Stimulated activated CD8-positive, alpha-beta memory T cell treated with anti-CD3 and anti-CD28 coated beads, Interleukin-7, amount 100 ng/mL, for 4 hours (primary cell): ENCODE measurements around the gene PPP3CA.
"Not testable (repeated sequence)": the region's sequence is repeated elsewhere in the genome, so short reads cannot be mapped to it uniquely, and the experiment has no call there.

Experiments
- DNase-seq, 2 donors: peaks; one replicate each; pipeline ENCODE4 v3.0.0-alpha.2; 2020; ENCODE audit warnings: low read depth in 2 of 2

The PPP3CA gene

DNA sequence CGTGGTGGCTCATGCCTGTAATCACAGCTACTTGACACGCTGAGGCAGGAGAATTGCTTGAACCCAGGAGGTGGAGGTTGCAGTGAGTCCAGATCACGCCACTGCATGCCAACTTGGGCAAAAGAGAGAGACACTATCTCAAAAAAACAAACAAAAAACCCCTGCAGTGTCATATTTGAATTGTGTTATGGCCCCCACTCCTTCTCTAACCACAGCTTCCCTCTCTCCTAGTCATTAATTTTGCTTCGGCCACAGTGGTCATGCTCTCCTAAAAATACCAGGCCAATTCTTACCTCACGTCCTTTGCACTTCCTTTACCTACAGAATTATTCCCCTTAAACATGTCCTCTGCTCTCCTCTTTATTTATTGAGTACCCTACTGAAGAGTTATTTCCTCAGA, 206.1 kb downstream of the PPP3CA start:
- no peak for DNase-seq

- no peak for DNase-seq
These were observed 207.1 kb downstream of the PPP3CA start for GRCh38 chr4:101140228-101140627.

DNA sequence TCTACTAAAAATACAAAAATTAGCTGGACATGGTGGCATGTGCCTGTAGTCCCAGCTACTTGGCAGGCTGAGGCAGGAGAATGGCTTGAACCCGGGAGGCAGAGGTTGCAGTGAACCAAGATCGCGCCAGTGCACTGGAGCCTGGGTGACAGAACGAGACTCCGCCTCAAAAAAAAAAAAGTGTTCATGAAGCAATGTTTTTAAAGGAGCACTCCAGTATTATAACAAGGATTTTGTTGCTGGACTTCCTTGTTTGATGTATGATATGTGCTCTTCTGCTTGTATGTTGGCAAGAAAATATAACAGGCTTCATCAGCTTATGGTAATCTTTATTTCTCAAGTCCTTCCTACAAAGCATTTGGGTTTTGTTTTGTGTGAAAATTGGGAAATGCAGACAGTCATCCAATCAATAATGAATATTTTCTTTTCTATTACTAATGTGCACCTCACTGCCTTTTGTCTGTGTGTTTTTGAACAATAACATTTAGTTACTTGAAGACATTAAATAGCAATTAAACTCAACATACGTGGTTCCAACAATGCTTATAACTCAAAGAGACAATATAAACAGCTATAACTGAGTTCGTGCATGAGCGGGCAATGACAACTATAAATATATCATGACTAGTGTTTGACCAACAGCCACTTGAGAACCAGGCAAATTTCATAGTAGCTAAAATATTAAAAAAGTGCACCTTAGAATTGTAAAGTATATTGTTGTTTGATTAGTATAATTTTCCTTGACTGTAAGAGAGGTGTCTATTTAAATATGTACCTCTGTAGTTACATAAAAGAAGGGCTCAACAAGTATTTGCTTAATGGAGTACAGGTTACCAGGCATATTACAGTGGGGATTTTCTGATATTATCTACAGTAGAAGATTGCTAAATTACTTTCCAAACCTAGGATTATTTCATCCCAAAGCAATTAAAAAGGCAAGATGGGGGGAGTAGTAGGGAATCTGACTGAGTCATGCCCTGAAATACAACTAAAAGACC, 210.7 kb downstream of the PPP3CA start:
- DNase-seq = no peak

DNA sequence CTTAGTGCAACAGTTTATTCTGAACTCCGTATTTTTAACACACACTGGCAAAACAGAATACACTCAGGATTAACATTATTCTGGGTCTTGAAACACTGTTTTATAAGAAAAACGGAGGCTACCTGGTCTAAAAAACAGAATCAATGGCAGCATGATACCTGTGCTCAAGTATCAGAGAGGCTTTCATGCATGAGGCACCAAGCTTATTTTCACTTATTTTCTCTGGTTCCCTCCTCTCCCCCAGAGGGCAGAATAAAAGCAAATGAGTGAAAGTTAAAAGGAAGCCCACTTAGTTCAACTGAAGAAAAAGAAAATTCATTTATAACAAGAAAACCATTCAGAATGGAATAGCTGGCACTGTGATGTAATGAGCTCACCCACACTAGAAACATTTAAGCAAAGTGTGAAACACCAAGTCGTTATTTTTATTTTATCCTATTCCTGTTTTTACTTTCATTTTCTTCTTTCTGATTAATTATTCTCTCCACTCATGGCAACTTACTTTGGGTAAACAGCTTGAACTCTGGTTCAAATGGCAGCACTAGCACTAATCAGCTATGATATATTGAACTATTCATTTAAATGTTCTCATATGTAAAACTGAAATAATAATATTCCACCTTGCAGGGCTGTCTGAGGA, 211.8 kb downstream of the PPP3CA start:
- no peak for DNase-seq

- DNase-seq = not testable (repeated sequence)
These were observed 216.3 kb downstream of the PPP3CA start for GRCh38 chr4:101131058-101131457.

- not testable (repeated sequence) for DNase-seq
These were observed 218.4 kb downstream of the PPP3CA start for GRCh38 chr4:101128898-101129297.

- no peak for DNase-seq
These were observed 218.9 kb downstream of the PPP3CA start for GRCh38 chr4:101128473-101128872.

GRCh38 chr4:101127176-101127790, 220.0 kb downstream of the PPP3CA start:
- no peak for DNase-seq

GRCh38 chr4:101126059-101126458, 221.3 kb downstream of the PPP3CA start:
- DNase-seq = no peak

DNA sequence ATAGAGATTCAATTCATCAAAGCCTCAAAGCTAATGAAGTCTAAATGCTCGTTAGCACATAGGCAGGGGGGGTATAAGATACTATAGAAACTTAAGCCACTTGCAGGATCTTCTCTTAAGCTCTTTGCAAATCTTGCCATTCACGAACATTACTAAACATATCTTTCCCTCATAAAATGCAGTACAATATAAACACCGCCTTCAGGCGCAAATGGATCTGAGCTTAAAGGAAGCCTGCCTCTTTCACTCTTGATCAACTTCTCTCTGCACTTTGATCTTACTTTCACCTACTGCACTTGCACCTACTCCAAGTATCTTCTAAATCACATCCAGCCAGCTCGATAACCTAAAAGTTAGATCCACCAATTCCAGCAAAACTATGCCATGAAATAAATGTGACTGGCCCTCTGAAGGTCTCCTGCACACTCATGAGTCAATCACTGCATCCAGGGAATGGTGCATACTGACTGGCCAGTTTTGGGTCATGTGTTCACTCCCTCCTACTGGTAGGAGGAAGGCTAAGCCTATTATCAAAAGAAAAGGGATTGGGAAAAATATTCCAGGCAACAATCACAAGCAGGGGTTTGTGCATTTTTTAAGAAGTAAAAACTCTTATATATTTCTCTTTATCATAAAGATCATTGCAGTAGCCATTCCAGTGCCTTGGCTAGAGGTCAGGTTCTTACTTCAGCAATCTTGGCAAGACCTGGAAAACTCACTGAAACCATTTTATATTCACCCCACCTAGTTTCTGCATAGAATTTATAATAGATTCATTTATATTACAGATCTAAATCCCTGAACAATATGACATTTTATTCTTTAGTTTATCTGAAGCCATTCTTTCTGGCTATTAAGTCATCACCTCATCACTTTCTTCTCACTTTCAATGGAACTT, 222.0 kb downstream of the PPP3CA start:
- no peak for DNase-seq

- DNase-seq = no peak
These were observed 224.1 kb downstream of the PPP3CA start for GRCh38 chr4:101123231-101123630.

DNA sequence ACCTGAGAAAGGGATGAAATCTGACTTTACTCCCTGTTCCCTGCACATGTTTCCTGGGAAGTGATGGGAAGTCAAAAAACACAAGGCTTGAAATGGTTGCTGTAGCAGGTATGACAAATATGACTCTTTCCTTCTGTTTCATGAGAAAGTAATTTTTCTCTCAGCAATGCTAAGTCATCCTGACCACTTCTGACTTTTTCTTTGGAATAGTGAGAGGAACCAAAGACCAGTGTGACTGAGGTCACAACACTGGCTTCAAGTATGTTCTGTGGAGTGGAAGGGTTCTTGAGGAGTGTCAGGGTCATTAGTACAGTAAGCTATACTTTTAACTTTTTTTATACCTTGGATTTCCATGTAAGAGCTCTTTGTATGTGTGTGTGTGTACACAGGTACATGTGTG, 225.3 kb downstream of the PPP3CA start:
- DNase-seq = no peak

- no peak for DNase-seq
These were observed 228.2 kb downstream of the PPP3CA start for GRCh38 chr4:101119141-101119540.

DNA sequence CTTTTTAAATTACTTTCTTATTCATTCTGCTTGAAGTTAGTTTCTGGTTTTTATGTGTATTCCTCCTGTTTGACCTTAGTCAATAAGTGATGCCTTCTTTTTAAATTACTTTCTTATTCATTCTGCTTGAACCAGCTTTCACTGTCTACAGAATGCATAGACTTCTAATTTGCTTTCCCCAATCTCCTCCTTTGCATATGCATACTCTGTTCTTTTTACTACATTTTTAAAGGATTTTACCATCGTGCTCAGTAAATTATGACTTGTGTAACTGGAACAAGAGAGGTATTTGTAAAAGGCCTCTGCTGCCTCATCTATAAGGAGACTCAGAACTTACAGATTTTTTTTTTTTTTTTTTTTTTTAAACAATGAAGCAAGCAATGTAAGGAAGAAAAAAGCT, 228.7 kb downstream of the PPP3CA start:
- no peak for DNase-seq

- no peak for DNase-seq
These were observed 231.4 kb downstream of the PPP3CA start for GRCh38 chr4:101115887-101116286.

GRCh38 chr4:101114936-101115372, 232.4 kb downstream of the PPP3CA start:
- no peak for DNase-seq

DNA sequence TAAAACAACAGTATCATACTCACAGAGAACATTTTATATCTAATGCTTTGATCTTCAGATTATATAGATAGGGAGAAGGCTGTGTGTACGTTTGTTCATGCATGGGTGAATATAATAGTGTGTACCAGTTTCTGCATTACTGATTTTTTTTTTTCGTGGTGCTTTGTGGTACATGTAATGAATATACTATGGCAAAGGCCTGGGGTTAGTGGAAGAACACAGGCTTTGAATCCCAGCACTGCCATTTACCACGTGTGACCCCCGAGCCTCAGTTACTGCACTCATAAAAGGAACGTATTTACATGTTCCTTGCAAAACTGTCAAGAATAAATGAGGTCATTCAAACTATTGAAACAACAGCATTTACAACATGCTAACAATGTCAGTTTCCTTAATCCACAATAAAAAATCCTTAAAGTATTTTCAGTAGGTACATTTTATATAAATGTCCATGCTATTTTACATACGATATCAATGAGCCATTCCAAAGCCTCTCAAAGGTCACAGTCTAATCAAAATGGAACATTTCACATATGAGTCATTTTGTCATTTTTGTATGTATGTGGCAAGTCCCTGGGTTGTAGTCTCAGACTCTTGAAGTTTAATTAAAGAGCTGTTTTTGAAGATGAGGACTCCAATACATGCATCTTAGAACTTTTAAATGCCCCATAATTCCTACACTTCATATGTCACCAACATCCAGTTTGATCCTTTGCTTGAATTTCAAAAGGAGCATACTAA, 242.8 kb downstream of the PPP3CA start:
- DNase-seq = no peak

DNA sequence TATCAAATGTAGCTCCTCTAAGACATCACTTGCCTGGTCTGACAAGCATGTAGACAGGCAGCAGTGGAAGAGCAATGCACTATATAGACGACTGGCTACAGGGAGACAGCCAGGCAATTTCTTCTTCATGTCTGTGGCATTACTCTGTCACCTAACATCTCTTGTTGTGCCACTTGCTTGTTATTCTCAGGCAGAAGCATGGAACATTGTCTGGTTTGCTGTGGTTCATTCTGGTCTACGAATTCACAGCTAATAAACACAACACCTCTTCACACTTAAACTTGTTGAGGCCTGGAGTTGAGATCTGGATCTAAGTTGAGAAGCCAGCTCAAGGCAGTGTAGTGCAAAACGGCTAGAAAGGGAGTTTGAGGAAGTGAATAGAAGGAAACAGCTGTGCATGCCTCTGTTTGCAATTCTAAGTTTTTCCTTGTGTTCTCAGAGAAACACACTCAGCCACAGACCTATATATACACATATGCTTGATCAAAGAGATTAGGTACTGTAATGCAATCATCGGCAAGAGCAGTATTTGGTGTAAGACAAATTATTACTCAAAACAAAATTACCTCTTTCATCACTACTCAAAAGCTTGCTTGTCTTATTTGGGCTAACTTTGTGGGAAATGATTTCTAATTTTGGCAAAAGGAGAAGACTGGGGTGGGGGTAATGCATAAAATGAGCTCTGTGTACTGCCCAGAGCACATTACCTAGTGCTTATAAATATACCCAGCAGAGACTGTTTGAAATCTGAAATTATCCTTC, 243.8 kb downstream of the PPP3CA start:
- DNase-seq = no peak

DNA sequence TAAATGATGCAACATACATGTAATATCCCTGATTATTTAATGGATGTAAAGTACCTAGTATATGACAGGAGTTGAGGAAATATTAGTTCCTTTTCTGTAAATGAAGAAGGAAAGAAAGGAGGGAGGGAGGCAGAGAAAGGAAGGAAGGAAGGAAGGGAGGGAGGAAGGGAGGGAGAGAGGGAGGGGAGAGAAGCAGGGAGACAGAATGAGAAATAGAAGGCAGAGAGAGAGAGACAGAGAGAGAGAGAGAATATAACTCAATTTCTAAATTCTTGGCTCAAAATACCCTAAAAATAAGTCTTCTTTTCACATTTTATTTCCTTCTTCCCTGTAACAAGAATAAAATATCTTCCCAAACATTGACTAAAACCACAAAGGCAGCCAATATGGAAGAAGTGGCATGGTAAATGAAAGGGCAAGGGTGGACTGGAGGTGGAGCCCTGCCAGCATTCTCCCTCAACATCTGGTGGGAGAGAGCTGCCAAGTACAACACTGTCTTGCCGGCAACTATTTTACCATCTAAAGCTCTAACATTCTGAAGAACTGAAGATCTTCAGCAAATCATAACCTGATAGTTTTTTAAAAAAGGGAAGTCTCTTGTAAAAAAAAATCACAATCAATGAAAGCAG, 245.1 kb downstream of the PPP3CA start:
- no peak for DNase-seq

- no peak for DNase-seq
These were observed 246.3 kb downstream of the PPP3CA start for GRCh38 chr4:101101072-101101471.
